ENCODE data around the gene DUSP5. TPM values are rescaled to one million over a fixed set of nuclear protein-coding genes. Genes with fewer than 3 reads are reported as not detected.
A peak's percentile ranks its signal among the peaks of the same experiment; 100 is the strongest.

Gene DUSP5
- total and polyA plus RNA-seq, 10 of the 15 experiments (the other 5 are each of a cell fraction or from before 2014, with no cell fraction given): 2.1 to 95.9 (median 23.4) TPM

- TF ChIP-seq NR2C1 (IDR thresholded peaks at IDR 0.05) (no peak), TAF1 (IDR thresholded peaks at IDR 0.05; ENCODE audit: borderline replicate concordance, low read depth, low read length) (no peak), NFYB (IDR thresholded peaks at IDR 0.05; ENCODE audit: insufficient read depth, low read depth, low read length) (0 out of 2 replicates have a peak, but pooled peaks have one; percentile 23), ZNF24 (IDR thresholded peaks at IDR 0.05) (no peak), PAX5 (IDR thresholded peaks at IDR 0.05; ENCODE audit: borderline replicate concordance, low read depth, low read length) (0 out of 2 replicates have a peak, but pooled peaks have one; percentile 10), MYB (IDR thresholded peaks at IDR 0.05; ENCODE audit: borderline replicate concordance, low read depth, low read length) (no peak), NRF1 (conservative IDR thresholded peaks at IDR 0.05; ENCODE audit: low read depth, low read length) (no peak), NFYA (IDR thresholded peaks at IDR 0.05; ENCODE audit: borderline replicate concordance, low read depth, low read length) (no peak), NBN (IDR thresholded peaks at IDR 0.05) (peak; percentile 57), SPI1 (IDR thresholded peaks at IDR 0.05; ENCODE audit: borderline replicate concordance, insufficient read depth, low read depth, low read length) (peak; percentile 25; the same call in 1 of the 2 replicates), KAT2A (conservative IDR thresholded peaks at IDR 0.05; ENCODE audit: control insufficient read depth, low read depth, low read length) (no peak), ZNF207 (IDR thresholded peaks at IDR 0.05; ENCODE audit: borderline replicate concordance) (no peak), IKZF1 (conservative IDR thresholded peaks at IDR 0.05) (peak; percentile 56; the same call in 1 of the 2 replicates), IKZF2 (IDR thresholded peaks at IDR 0.05) (peak; percentile 49 to 71; a peak in 3 of 4 replicates), PRDM15 (CRISPR knock-in tag; IDR thresholded peaks at IDR 0.05) (no peak), NFIC (IDR thresholded peaks at IDR 0.05; ENCODE audit: low read depth, low read length) (no peak), RFX5 (IDR thresholded peaks at IDR 0.05; ENCODE audit: low read depth, low read length) (no peak)
- TF ChIP-seq, protein P1, sequence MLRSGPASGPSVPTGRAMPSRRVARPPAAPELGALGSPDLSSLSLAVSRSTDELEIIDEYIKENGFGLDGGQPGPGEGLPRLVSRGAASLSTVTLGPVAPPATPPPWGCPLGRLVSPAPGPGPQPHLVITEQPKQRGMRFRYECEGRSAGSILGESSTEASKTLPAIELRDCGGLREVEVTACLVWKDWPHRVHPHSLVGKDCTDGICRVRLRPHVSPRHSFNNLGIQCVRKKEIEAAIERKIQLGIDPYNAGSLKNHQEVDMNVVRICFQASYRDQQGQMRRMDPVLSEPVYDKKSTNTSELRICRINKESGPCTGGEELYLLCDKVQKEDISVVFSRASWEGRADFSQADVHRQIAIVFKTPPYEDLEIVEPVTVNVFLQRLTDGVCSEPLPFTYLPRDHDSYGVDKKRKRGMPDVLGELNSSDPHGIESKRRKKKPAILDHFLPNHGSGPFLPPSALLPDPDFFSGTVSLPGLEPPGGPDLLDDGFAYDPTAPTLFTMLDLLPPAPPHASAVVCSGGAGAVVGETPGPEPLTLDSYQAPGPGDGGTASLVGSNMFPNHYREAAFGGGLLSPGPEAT (IDR thresholded peaks at IDR 0.05; ENCODE audit: low read depth): peak; percentile 81
- TF ChIP-seq, protein P2, sequence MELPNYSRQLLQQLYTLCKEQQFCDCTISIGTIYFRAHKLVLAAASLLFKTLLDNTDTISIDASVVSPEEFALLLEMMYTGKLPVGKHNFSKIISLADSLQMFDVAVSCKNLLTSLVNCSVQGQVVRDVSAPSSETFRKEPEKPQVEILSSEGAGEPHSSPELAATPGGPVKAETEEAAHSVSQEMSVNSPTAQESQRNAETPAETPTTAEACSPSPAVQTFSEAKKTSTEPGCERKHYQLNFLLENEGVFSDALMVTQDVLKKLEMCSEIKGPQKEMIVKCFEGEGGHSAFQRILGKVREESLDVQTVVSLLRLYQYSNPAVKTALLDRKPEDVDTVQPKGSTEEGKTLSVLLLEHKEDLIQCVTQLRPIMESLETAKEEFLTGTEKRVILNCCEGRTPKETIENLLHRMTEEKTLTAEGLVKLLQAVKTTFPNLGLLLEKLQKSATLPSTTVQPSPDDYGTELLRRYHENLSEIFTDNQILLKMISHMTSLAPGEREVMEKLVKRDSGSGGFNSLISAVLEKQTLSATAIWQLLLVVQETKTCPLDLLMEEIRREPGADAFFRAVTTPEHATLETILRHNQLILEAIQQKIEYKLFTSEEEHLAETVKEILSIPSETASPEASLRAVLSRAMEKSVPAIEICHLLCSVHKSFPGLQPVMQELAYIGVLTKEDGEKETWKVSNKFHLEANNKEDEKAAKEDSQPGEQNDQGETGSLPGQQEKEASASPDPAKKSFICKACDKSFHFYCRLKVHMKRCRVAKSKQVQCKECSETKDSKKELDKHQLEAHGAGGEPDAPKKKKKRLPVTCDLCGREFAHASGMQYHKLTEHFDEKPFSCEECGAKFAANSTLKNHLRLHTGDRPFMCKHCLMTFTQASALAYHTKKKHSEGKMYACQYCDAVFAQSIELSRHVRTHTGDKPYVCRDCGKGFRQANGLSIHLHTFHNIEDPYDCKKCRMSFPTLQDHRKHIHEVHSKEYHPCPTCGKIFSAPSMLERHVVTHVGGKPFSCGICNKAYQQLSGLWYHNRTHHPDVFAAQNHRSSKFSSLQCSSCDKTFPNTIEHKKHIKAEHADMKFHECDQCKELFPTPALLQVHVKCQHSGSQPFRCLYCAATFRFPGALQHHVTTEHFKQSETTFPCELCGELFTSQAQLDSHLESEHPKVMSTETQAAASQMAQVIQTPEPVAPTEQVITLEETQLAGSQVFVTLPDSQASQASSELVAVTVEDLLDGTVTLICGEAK (IDR thresholded peaks at IDR 0.05; ENCODE audit: borderline replicate concordance): 0 out of 2 replicates have a peak, but pooled peaks have one; percentile 3
- TF ChIP-seq, protein P3, sequence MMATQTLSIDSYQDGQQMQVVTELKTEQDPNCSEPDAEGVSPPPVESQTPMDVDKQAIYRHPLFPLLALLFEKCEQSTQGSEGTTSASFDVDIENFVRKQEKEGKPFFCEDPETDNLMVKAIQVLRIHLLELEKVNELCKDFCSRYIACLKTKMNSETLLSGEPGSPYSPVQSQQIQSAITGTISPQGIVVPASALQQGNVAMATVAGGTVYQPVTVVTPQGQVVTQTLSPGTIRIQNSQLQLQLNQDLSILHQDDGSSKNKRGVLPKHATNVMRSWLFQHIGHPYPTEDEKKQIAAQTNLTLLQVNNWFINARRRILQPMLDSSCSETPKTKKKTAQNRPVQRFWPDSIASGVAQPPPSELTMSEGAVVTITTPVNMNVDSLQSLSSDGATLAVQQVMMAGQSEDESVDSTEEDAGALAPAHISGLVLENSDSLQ (IDR thresholded peaks at IDR 0.05): no peak
Observed at GRCh38 chr10:110504111-110504735, 6.5 kb downstream of the DUSP5 start (continued).
